ENCODE data around the gene RPGRIP1.
A peak's percentile ranks its signal among the peaks of the same experiment; 100 is the strongest.
"Not testable (repeated sequence)": the region's sequence is repeated elsewhere in the genome, so short reads cannot be mapped to it uniquely, and the experiment has no call there.

RPGRIP1 gene

DNA sequence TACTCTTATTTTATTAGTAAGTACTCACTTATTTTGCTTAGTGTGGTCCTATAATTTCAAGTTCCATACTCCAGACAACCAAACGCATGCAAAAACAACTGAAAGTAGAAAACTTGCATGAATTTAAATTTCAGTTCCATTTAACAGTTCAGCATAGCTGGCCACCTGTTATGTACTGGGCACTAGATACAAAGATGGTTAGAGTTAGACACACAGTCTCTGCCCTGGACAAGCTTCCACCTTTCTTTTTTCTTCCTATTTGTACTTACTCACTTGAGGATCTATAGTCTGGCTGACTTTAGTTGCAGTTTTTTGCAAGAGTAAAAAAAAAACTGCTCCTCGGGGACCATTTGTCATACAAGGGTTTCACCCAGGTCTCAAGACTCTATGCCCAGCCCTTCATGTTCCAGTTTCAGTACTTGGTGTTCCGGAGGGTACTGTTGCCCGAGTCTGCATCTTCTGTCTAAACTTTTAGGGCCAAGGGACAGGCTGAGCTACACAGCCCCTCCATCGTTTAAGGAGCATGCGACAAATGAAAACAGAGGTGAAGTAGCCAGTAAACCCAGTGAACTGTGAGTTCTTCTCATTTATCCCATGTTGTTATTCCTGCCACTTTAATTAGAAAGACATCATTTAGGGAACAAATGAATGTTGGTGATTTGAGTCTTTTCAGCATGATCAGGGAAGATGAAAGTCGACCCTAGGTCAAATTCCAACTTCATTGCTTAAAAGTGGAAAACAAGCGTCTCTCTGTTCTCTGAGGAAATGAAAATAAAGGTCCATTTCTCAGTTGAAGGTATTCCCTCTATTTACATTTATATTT lies 22.3 kb downstream of the RPGRIP1 start:
- DNase-seq (ENCODE audit: low spot score), result no peak

DNA sequence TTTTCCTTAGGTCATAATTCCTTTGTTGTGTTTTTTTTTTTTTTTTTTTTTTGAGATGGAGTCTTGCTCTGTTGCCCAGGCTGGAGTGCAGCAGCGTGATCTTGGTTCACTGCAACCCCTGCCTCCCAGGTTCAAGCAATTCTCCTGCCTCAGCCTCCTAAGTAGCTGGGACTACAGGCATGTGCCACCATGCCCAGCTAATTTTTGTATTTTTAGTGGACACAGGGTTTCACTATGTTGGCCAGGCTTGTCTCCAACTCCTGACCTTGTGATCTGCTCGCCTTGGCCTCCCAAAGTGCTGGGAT lies 22.9 kb downstream of the RPGRIP1 start:
- DNase-seq (ENCODE audit: low spot score), result not testable (repeated sequence)

DNA sequence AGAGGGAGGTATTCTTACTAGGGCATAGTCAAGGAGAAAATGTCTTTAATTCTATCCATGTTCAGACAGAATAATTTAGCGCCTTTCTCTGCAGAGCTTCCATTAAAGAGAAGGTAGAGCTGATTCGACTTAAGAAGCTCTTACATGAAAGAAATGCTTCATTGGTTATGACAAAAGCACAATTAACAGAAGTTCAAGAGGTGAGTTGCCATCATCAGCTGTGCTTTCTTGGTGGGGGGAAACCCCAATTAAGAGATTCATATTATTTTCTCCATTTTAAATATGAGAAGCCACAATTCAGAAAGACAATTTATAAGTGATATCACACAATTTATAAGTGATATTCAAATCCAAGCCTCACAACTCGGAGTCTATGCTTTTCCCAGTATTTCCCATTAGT lies 27.8 kb downstream of the RPGRIP1 start:
- DNase-seq (ENCODE audit: low spot score), result no peak

- DNase-seq (ENCODE audit: low spot score), result no peak
Measured at GRCh38 chr14:21308132-21308478, 28.2 kb downstream of the RPGRIP1 start.

DNA sequence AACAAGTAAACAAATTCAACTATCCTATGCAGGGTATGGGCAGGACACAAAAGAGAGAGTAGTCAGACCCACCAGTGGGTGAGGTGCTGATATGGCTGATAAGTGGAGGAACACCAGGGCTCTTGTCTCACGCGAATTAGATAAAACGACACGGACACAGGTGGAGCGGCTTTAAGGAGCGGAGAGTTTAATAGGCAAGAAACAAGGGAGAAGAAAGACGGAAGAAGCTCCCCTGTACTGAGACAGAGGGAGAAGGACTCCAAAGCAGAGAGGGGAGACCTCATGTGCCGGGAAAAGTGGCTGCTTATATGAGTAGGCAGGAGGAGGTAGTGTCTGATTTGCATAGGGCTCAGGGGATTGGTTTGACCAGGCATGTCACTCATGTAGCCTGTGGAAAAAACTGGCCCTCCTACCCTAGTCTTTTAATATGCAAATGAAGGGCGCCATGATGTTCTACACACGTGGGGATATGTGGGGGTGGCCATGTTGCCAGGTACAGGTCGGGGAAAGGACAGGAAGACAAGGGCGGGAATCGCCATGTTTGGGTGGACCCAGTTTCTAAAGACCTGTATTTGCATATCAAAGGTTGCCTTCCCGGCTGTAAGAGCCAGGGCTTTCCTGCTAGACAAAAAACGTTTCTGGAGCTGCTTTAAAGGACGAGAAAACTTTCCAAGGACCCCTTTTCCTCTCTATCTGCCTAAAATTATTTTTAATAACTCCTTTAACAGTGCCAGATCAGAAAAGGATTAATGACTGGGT lies 28.8 kb downstream of the RPGRIP1 start:
- peak; percentile 82 for DNase-seq (ENCODE audit: low spot score)

GRCh38 chr14:21309238-21309636 lies 29.4 kb downstream of the RPGRIP1 start:
- no peak for DNase-seq (ENCODE audit: low spot score)

DNA sequence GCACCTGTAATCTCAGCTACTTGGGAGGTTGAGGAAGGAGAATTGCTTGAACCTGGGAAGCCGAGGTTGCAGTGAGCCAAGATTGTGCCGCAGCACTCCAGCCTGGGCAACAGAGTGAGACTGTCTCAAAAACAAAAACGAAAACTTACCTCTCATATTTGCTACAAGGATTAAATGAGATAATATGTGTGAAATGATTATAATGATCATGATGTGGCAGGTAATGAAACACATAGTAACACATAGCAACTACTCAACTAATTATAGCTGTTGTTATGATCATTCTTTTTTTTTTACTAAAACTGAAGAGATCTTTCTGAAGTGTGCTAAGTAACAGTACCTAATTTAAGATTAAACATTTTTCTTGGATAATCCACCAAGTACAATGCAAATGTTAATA lies 30.1 kb downstream of the RPGRIP1 start:
- DNase-seq (ENCODE audit: low spot score), result no peak

GRCh38 chr14:21311614-21312013 lies 31.7 kb downstream of the RPGRIP1 start:
- no peak for DNase-seq (ENCODE audit: low spot score)

- no peak for DNase-seq (ENCODE audit: low spot score)
Measured at GRCh38 chr14:21313512-21313911, 33.6 kb downstream of the RPGRIP1 start.

GRCh38 chr14:21317398-21317797 lies 37.5 kb downstream of the RPGRIP1 start:
- no peak for DNase-seq (ENCODE audit: low spot score)

- DNase-seq (ENCODE audit: low spot score), result no peak
Measured at GRCh38 chr14:21320913-21321312, 41.0 kb downstream of the RPGRIP1 start.

DNA sequence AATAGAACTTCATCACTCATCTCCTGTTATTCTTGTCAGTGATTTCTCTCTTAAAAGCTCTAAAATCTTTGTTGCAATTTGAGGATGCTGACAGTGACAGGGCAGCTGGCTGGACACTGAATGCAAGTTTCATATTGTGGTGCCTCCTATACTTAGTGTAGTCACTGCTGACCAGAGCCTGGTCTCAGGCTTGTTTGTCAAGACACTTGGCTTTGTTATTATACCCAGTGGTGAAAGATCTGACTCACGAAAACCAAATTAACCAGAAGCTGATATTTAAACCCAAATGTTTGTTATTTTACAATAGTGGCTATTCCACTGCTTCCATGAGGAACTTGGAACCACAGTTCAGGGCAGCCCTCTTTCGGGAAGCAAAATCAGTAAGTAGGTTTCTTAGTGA lies 42.8 kb downstream of the RPGRIP1 start:
- DNase-seq (ENCODE audit: low spot score), result no peak

- DNase-seq (ENCODE audit: low spot score), result no peak
Measured at GRCh38 chr14:21326972-21327371, 47.1 kb downstream of the RPGRIP1 start.

Measured in CD4-positive, alpha-beta T cell treated with Interleukin-15 for 4 hours (primary cell).